GM18511 (cell line): ENCODE results near the gene PDE4D.

Source experiments
- ATAC-seq: cut with Tn5 transposase; IDR thresholded peaks from one replicate; pipeline ENCODE4 v1.9.1; 2021; ENCODE audit warnings: mild to moderate bottlenecking, moderate library complexity; ENCODE audit not compliant: unreplicated experiment

Gene PDE4D

GRCh38 chr5:59037453-59037852 lies 856.1 kb downstream of the PDE4D start:
- no peak for ATAC-seq

DNA sequence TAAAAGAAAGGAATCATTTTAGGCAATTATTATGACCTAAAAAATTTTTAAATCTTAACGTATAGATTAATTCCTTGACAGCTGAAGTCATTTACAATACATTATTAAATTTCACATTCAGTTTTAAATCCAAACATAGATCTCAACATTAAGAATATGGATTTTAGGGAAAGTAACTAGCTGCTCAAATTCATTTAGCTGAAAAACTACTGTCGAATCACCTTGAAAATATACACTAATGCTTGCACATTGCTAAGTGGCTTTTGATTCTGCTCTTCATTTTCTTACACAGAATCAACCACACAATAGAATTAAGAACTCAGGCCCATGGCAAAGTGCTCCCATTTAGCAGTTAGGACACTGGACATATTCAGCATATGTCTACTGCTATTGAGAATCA lies 856.5 kb downstream of the PDE4D start:
- no peak for ATAC-seq

DNA sequence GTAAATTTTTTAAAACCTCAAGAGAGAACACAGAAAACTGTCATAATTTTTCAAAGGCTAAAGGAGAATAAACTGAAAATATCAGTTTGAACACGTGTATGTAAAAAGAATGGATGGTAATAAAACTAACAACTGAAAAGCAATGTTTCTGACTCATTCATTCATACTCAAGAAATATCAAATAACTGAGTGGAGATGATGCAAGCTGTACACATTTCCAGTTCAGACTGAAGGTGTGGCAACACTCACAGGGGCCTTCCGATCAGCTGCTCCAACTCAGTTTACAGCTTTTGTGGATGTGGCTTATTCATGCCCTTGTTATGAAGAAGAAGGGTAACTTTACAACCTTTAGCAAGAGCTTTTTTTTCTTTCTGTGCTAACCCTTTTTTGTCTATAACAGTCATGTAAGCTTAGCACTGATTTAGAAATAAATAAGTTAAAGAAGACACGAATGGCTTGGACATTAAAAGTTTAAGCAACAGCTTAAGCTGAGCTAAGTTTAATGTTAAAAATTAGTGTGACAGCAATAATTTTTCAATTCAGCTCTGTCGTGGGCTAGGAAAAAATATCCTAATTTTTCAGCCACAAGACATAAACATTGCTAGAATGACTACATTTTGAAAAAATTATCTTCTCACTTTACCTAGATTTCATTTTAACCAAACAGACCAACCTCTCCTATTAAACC lies 857.1 kb downstream of the PDE4D start:
- no peak for ATAC-seq

DNA sequence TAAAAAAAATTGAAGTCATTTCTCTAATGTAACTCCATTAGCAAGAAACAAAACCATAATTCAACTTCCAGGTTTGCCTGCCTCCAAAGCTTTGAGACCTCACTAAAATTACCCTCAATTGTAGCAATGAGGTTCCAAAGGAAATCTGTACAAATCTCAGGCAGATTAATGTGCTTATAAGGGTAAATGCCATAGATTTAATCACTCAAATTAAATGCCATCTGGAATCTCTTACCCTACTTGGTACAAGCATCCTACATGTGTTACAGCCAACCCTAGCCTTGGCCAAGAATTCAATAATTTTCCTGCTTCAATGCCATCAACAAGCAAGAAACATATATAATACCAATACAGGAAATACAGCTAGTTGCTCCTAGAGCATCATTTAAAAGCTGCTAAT lies 857.8 kb downstream of the PDE4D start:
- no peak for ATAC-seq

- ATAC-seq: peak; percentile 46
Observed at GRCh38 chr5:59034498-59035186, 858.9 kb downstream of the PDE4D start.

- no peak for ATAC-seq
Observed at GRCh38 chr5:59027145-59027907, 866.2 kb downstream of the PDE4D start.

DNA sequence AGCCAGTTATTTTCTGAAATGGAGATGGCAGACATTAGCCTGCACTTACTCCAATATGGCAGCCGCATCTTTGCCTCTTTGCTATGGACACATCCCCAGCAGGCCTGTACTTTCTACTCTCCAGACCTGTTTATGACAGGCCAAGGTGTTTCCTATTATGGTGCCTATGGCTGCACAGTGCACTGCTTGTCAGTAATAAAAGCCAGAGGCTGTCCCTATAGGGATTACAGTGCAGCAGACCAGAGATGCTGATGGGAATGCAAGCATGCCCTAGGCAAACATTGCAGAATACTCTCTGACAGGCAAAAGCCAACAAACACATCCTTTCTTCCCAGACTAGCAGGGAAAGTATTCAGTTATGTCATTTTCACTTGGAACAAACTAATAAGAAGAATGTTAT lies 867.8 kb downstream of the PDE4D start:
- no peak for ATAC-seq

DNA sequence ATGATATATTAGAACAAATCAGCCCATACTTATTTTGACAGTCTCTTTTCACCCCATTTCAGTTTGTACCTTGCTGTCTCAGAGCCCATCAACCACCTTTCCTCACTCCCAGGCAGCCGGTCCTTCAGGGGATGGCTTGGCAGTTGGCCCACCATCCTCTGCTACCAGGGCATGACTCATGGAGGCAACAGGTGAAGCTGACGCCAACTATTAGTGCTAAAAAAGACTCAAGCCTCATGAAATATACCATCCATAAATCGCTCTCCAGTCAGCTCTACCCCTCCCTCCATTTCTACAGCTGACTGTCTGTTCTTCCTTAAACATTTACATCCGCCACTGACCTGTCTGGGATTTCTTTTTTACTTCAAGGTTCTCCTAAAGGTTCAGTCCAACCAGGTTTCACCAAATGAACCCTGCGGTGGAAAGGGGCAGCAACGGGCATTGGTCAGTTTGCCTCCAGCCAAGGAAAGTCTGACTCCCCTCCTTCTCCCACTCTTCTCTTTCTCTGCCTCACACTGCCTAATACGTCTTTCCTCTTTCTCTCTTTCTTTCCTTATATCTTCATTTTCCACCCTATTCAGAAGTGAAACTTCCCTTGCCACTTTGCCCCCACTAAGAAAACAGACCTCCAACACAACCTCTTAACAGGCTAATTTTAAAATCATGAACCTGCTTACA lies 871.5 kb downstream of the PDE4D start:
- no peak for ATAC-seq

DNA sequence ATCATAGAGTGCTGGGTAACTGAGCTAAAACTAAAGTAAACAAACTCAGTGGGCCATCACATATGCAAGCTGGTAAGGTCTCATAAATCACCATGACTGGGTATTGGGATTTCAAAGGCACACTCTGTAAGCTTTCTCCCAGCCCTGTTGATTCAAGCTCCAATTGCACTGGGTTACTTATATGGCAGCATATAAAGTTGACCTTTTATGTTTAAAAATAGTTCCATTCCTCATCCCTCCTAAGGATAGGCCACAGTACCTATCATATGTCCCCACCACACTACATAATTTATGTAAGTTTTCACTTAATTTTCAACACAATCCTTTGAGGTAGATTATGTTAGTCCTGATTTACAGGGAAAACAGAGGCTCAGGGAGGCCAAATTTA lies 872.2 kb downstream of the PDE4D start:
- ATAC-seq: no peak

GRCh38 chr5:59020611-59021285 lies 872.8 kb downstream of the PDE4D start:
- ATAC-seq: no peak

GRCh38 chr5:59019078-59019477 lies 874.4 kb downstream of the PDE4D start:
- no peak for ATAC-seq

DNA sequence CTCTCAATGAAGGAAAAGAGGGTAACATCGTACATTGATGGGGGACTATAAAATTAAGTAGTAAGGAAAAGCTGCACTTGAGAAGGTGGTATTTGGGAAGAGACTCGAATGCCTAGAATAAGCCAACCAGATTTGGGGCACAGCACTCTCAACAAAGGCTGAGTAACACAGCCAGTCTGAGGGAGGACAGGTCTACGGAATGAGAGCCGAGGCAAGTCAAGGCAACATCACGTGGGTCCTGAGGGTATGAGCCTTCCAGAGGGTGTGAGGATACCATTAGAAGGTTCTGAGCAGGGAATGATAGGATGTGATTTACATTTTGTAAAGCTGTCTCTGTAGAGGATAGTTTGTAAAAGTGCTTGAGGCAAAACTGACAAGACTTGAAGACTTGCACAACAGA lies 876.6 kb downstream of the PDE4D start:
- ATAC-seq: no peak

GRCh38 chr5:59008816-59009473 lies 884.6 kb downstream of the PDE4D start:
- ATAC-seq: no peak

- ATAC-seq: no peak
Observed at GRCh38 chr5:59007460-59008063, 886.0 kb downstream of the PDE4D start.

DNA sequence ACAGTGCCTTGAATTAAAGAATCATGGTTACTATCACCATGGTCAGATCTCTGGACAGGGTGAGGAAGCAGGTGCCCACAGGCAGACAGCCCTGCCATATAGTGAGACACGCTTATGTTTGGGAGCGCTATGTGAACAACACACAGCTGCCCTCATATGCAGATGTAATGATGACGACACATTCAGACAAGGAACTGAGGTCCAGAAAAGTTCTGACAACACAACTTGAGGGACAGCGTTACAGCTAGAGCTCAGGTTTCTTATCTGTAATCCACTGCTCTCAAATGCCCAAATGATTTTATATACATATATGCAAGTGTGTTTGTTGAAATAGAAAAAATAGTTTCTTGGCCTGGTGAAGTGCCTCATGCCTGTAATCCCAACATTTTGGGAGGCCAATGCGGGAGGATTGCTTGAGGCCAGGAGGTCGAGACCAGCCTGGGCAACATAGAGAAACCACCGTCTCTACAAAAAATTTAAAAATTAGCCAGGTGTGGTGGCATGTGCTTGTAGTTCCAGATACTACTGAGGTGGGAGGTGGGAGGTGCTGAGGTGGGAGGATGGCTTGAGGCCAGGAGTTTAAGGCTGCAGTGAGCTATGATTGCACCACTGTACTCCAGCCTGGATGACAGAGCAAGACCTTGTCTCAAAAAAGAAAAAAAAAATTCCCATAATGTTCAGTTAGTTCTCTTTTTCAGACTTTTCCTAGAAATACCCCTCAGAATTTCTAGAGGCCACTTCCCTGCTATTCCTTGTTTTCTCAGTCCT lies 887.4 kb downstream of the PDE4D start:
- no peak for ATAC-seq

DNA sequence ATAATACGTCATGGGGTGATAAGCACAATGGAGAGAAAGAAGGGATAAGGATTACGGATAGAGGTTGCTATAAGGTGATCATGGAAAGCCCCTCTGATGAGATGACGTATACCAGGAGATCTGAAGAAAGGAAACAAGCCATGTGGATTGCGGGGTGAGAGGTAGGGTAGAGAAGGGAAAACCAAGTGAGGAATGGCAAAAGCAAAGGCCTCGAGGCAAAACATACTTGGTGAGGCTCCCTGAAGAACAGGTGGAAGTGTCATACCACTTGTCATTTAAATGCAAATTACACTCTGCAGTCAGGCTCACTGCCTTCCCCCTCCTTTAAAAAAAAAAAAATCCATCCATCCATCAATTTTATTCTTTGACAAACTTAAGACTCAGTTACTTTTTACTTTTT lies 889.9 kb downstream of the PDE4D start:
- ATAC-seq: no peak

DNA sequence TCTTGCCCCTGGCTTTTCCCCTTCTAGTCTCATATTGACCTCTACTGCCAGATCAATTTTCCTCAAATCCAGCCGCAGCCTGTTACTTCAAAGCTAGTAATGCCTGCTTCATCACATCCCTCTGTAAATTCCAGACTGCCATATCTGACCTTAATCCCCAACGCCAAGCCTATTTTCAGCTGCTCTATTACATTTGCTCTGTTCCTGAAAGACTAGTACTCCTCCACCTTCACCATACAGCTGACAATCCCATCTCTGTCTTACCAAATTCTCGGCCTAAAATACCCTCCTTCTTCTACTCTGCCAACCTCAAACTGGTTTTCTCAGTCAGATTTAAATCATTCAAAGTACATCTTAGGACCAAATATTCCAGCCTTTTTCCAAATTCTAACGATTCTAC lies 890.4 kb downstream of the PDE4D start:
- no peak for ATAC-seq

DNA sequence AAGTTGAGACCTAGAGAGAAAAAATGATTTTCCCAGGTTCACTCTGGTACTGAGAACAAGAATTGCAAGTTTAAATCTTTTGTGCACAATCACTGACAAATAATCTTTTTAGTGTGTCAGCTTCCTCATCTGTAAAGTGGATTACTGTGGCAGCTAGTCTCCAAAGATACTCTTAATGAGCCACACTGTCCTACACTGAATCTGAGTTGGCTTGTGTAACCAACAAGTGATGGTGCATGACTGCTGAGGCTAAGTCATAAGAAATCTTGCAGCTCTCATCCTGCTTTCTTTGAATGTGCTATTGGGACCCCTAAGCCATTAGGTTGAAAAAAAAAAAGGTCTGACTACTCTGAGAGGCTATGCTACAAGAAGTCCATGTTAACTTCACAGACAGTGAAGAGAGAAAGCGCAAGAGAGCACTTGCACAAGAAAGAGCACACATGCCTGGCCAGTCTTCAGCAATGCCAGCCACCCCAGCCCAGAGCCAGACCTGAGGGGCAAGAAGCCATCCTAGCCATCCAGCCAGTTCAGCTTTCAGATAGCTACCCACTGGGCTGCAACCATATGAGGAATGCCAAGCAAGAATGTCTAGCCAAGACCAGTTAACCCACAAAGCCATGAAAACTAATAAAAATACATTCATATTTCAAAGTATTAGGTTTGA lies 891.2 kb downstream of the PDE4D start:
- no peak for ATAC-seq

GRCh38 chr5:59001716-59002115 lies 891.8 kb downstream of the PDE4D start:
- no peak for ATAC-seq
